HG02623 (cell line): ENCODE results near the gene MALSU1.

Experiments
- ATAC-seq: cut with Tn5 transposase; IDR thresholded peaks from one replicate; pipeline ENCODE4 v1.9.1; 2021; ENCODE audit warnings: moderate library complexity; ENCODE audit not compliant: unreplicated experiment

The MALSU1 gene

DNA sequence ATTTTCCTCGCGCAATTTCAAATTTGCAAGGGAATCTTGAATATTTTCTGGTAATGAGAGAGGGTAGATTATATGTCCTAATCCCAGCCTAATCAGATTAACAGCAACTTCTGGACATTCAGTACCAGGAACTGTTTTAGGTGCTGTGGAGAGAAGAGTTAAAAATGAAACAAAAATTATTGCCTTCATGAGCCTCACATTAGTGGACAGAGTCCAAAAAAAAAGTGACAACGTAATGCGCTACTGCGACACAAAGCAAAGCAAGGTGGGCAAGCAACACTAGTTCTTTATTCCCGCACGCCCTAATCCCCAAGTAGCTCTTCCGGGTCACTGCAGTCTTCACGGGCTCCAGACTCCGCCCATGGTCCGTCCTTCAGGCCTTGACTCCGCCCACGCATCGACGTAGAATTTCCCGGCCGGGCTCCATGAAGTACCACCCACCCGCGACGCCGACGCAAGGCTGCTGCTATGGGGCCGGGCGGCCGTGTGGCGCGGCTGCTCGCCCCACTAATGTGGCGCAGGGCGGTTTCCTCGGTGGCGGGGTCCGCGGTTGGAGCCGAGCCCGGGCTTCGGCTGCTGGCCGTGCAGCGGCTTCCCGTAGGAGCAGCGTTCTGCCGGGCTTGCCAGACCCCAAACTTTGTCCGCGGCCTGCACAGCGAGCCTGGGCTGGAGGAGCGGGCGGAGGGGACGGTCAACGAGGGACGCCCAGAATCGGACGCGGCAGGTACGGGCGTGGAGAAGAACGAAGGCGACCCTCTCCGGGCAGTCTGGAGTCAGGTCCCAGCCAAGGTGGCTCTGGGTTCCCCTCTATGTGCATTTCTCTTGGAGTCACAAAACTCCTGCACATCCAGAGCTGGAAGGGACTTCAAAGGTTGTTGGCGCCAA, at the start of gene MALSU1:
MALSU1 (plus strand) TSS at position 455 of the 885 bp plus-strand sequence; CDS start at position 469, 14 bp downstream.
- peak; percentile 98 for ATAC-seq

DNA sequence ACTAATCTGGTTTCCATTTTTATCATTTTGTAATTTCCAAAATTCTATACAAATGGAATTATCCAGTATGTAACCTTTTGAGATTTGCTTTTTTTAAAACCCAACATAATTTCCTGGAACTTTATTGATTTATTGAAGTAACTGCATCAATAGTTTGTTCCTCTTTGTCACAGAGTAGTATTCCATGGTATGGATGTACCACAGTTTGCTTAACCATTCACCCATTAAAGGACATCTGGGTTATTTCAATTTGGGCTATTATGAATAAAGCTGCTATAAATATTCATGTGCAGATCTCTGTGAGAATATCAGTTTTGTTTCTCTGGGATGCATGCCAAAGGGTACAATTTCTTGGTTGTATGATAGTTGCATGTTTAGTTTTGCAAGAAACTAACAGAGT, 49.7 kb upstream of the MALSU1 start:
- ATAC-seq = no peak

DNA sequence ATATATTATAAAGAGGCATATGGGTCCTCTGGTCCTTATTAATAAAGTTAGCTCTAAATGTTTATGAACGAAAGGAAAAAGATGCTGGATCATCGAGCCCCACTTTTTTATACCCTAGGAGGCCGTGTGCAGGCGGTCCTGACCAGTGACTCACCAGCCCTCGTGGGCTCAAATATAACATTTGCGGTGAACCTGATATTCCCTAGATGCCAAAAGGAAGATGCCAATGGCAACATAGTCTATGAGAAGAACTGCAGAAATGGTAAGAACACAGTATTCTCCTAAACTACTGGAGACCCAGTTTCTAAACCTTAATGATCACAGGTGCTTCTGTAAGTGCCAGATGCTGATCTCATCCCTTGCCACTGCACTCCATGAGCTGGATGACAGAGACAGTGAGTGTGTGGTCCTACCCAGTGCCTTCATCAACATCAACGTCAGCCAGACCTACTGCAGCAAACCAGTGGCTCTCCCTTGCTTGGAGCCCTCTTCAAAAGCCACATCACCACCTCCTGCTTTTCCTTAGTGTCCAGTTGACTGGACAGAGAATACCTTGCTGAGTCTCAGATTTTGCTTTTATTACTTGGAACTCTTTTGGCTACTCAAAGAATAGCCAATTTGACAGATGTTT, 45.0 kb upstream of the MALSU1 start:
- no peak for ATAC-seq

DNA sequence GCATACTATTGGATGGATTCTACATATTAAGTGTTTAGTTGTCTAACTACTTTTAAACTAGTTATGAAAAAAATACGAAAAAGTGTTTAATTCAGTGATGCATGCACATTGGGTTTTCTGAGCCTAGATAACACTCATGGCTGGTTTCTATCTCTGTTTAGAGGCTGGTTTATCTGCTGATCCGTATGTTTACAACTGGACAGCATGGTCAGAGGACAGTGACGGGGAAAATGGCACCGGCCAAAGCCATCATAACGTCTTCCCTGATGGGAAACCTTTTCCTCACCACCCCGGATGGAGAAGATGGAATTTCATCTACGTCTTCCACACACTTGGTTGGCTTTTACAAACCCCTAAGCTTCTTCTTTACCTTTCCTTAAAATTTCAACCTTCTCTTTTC, 42.4 kb upstream of the MALSU1 start:
- ATAC-seq = no peak

DNA sequence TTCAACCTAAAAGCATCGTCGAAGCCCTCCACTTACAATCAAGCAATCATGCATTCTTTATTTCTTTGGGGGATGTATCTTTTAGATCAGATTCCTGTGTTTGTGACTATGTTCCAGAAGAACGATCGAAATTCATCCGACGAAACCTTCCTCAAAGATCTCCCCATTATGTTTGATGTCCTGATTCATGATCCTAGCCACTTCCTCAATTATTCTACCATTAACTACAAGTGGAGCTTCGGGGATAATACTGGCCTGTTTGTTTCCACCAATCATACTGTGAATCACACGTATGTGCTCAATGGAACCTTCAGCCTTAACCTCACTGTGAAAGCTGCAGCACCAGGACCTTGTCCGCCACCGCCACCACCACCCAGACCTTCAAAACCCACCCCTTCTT, 38.8 kb upstream of the MALSU1 start:
- no peak for ATAC-seq

DNA sequence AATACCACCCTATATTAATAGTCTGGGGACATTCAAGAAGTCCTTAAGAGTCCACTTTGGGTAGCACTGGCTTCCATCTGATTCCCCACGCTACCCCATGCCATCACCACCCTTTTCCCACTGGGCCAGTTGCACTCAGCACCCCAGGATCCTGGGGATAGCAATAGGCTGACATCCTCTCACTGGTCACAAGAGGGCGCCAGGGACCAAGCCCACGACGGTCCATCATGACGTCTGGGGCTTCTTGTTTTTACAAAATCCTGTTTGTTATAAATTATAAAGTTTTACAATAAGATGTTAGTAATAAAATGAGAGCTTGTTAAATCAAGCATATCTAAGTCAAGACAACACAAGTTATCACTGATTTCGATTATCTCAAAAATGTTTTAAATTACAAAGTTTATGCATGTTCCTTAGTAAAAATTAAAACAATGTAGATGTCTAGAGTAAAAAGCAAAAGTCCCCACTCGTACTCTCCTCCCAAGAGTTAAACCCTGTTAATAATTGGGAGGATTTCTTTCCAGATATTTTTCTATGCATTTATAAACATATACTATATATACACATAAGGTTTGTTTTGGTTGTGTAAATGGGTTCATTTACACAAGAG, 37.2 kb upstream of the MALSU1 start:
- peak; percentile 83 for ATAC-seq

DNA sequence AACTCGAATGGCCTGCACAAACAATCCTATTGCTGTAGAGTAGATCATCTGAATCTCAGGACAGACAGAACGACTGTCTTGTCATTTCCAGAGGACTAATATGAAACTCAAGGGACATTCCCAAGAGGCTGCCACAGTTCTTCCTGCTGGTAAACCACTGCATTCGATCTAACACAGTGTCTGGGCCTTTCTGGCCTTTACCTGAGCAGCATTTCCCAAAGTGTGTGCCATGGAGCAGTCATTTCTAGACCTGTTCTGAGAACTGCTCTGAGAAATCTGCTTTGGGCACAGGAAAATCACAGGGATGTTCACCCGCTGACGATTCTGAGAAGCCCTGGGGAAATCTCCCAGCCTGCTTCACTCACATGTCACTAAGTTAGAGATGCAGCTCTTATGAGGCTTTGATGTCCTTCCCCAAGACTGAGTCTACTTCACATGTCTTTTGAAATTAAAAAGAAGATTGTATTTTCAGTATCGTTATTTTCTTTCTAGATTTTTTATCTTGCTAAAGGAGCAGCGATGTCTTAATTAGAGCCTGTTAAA, 34.2 kb upstream of the MALSU1 start:
- ATAC-seq = no peak

DNA sequence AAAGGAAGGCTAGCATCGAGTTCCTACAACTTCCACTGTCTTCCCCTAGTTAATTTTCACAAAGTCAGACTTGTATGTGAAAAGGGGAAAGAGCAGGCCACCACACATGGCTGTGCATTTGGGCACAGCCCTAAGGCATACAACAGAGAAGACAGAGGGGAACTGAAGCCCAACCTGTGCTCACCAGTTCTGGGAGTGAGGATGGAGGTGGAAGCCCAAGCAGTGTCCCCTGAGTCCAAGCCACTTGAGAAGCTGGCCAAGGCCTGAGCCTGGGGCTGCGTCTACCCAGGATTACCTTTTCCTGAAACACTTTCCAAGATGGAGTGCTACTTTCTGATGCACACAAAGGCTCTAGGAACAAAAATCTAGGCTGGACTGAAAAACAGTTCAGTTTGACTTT, 32.2 kb upstream of the MALSU1 start:
- no peak for ATAC-seq

DNA sequence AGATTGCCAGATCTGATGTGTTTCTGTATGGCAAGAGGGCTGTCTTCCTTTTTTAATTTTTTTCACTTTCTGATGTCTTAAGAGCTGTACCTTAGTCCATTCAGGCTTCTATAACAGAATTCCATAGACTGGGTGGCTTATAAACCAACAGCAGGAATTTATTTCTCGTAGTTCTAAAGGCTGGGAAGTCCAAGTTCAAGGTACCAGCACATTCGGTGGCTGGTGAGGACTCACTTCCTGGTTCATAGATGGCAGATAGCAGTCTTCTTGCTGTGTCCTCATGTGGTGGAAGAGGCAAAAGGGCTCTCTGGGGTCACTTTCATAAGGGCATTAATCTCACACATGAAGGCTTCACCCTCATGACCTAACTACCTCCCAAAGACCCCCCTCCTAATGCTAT, 31.8 kb upstream of the MALSU1 start:
- no peak for ATAC-seq

DNA sequence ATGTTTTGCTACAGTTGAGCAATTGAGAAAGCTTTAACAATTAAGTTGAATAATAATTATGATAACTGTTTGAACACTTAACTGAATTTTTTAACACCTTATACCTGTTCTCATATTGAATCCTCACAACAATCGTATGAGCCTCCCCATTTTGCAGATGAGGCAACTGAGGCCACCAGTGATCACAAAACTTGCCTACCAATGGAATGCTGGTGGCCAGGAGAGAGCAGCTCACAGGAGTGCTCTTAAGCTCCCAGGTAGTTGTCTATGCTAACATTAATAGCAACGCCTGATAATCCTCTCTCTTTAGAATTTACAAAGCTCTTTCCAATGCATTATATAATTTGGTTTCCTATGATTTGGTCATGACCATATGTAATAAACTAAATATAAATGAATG, 31.0 kb upstream of the MALSU1 start:
- no peak for ATAC-seq

DNA sequence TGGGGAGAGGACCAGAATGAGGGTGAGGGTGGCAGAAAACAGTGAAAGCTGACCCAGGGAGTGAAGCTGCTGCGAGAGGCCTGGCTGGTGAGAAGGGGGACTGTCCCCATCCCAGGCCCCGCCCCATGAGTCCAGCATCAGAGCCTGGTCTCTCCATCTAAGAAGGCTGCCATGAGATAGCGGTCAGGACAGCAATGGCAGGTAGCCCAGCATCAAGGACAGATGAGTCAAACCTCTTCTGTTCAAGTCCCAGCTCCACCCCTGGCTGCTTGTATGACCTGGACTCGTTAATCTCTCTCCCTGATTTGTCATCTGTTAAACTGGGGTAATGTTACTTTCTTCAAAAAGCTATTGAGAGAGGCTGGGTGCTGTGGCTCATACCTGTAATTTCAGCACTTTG, 30.4 kb upstream of the MALSU1 start:
- no peak for ATAC-seq

DNA sequence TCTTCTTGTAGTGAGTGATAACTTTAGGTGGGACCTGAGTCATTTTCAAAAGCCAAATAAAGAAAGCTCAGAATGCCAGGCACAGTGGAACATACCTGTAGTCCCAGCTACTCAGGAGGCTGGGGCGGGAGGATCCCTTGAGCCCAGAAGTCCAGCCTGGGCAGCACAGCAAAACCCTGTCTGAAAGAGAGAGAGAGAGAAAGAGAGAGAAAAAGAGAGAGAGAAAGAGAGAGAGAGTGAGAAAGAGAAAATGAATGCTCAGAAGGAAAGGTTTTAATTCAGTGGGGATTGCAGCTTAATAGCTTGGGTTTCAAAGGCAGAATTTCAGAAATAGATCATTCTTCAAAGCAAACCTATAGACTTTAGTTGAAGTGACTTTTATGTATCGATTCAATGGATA, 26.9 kb upstream of the MALSU1 start:
- ATAC-seq = no peak

DNA sequence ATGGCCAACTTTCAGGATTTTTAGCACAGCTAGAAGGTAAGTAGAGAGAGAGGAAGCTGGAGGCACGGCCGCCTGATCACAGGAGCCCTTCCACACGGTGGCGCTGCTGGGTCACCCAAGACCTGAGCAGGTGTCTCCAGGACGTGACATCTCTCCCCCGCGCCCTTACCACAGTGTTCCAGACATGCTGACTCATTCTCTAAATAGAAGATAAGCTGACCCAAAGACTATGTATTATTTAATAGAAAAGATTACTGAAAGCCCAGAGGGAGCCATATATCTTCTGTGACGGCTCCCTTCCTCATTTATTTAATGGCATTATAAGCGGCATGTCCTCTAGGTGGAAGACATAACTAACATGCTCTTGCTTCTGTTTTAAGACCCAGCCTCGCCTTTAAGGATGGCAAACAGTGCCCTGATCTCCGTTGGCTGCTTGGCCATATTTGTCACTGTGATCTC, 26.0 kb upstream of the MALSU1 start:
- peak; percentile 96 for ATAC-seq

DNA sequence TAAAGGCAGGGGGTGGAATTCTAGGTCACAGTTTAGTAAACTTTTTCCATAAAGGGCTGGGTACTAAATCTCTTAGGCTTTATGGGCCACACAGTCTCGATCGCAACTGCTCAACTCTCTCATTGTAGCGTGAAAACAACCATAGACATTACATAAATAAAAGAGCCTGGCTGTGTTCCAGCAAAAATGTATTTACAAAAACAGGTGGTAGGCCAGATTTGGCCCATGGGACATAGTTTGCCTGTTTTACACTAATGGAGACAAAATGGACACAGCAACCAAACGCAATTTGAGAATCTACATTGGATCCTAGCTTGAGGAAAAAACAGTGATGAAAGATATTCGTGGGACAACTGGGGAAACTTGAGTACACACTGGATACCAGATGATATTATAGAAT, 23.2 kb upstream of the MALSU1 start:
- no peak for ATAC-seq

DNA sequence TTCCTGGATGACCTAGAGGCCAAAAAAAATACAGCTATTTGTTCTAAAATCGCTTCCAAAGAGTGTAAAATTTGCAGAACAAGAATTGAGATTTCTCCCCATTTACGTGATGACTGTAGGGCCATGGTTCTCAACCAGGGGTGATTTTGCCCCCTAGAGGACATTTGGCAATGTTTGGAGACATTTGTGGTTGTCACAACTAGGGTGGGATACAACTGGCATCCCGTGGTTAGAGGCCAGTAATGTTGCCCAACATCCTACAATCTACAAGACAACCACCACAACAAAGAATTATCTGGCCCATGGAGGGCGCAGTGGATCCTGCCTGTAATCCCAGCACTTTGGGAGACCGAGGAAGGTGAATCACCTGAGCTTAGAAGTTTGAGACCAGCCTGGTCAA, 22.8 kb upstream of the MALSU1 start:
- ATAC-seq = no peak

DNA sequence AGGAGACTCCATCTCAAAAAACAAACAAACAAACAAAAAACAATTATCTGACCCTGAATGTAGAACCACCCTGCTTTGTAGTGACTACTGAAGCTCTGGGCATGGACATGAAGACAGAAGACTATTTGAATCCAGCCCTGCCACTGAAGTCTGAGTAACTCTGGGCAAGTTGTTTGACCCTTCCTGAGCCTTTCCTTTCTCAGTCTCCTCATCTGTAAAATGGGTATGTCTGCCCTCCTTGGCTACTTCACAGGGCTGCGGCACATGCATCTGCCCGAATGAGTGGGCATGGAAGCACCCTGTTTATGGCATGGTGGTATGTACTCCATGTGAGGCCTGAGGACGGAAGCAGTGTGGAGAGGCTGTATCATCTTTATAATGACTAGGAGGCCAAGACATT, 22.2 kb upstream of the MALSU1 start:
- ATAC-seq = no peak

DNA sequence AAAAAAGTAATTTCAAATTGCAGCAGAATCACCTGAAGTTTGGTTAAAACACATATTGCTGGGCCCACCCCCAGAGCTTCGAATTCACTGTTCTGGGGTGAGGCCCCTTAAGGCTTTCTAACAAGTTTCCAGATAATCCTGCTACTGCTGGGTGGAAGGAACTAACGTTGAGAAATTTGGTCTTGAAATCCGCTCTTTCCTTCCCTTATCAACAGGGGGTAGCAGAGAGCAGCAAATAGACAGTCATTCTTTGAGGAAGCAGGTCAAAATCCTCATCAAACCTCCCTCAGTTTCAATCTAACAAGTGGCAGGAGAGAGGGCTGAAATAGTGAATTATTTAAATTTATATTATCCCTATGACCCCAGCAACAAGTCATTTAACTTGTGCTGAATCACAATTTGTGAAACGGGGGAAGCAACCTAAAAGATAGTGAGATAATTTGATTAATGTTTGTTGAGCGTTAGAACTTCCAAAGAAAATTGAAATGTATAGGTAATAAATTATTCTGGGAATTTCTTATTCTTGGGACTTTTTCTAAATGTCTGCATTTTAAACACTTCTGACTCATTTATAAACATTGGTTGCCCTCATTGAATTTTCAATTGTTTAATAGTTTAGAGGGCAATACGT, 21.7 kb upstream of the MALSU1 start:
- ATAC-seq = no peak

DNA sequence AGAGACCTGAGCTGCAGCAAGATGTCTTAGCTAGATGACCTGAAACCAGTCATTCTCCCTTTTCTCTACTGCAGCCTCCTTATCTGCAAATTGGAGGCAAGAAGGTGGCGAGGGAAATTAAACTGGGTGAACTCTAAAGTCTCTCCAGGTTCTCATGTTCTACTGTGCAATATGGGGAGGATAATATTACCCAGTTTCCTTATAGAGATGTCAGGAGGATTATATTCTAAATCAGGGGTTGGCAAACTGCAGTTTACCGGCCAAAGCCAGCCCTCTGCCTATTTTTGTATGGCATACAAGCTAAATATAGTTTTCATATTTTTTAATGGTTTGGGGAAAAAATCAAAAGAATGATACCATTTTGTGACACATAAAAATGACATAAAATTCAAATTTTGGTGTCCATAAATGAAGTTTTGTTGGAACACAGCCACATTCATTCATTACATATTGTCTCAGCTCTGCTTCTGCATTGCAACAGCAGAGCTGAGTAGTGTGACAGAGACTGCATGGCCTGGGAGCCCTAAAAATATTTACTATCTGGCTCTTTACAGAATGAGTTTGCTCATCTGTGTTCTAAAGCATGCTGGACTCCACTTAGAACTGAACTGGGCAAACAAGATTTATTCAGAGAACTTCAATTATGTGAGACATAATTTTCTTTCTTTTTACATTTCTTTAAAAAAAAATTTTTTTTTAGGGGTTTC, 19.2 kb upstream of the MALSU1 start:
- ATAC-seq = no peak

DNA sequence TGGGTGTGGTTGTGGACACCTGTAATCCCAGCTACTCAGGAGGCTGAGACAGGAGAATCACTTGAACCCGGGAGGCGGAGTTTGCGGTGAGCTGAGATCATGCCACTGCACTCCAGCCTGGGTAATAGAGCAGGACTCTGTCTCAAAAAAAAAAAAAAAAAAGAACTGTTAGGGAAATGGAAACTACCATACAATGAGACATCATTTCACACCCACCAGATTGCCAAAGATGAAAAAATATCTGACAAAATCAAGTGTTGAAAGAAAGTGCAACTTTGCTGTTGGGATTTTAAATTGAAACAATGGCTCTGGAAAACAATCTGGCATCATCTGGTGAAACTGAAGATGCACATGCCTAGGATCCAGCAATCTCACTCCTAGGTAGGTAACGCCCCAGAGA, 16.1 kb upstream of the MALSU1 start:
- no peak for ATAC-seq

DNA sequence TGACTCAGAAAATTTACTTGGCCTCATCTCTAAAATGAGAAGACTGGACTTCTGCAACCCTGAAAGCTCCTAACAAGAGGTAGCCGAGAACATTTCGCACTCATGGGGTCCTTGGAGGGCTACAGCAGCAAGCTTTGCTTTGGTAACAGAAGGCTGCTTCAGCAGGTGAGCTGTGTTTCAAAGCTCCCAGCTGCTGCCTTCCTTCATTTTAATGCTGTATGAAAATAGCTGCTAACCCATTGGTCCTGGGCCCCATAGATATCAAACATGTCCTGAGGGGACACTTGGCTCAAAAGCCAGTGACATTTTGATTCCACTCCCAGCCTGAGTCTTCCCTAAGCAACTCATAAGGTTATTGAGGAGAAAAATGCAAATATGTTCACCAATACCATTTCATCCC, 14.3 kb upstream of the MALSU1 start:
- ATAC-seq = no peak
